Right lobe of liver (tissue), 6 donors: ENCODE results near the gene SCTR. TPM values are rescaled to one million over a fixed set of nuclear protein-coding genes. Genes with fewer than 3 reads are reported as not detected.

ENCODE experiments used
- ATAC-seq, 4 donors: fragments of 200-7000 bp; cut with Tn5 transposase; one replicate each; pipeline ENCODE4 v1.9.1; 2020; ENCODE audit warnings: mild to moderate bottlenecking in 4 of 4, moderate library complexity in 4 of 4
- DNase-seq, 3 donors: peaks; one replicate each; pipeline ENCODE4 v3.0.0-alpha.2; 2020
- H3K27ac ChIP-seq, 3 donors: fragments of 200-600 bp; one replicate each; pipeline ENCODE4 v1.8.0; 2022
- H3K27me3 ChIP-seq, 2 donors: fragments of 200-600 bp; one replicate each; pipeline ENCODE4 v1.8.0; 2022
- H3K36me3 ChIP-seq, 4 donors: fragments of 200-600 bp; sonication (generic) in 1 of 4; one replicate each; pipeline versions ENCODE4 v1.5.1 to v1.8.0; 2017 to 2022; ENCODE audit warnings: control low read depth in 1 of 4
- H3K4me1 ChIP-seq, 4 donors: fragments of 200-600 bp; sonication (generic) in 1 of 4; one replicate each; pipeline versions ENCODE4 v1.5.1 to v1.8.0; 2017 to 2022; ENCODE audit warnings: control low read depth in 1 of 4
- H3K4me3 ChIP-seq, 3 donors: fragments of 200-600 bp; one replicate each; pipeline ENCODE4 v1.8.0; 2022
- H3K9me3 ChIP-seq, 4 donors: fragments of 200-600 bp; sonication (generic) in 1 of 4; one replicate each; pipeline versions ENCODE4 v1.5.1 to v1.8.0; 2017 to 2022; ENCODE audit warnings: control low read depth in 1 of 4
- POLR2A ChIP-seq: fragments of 450-650 bp; IDR thresholded peaks from one replicate; pipeline ENCODE4 v1.6.1; 2017; ENCODE audit warnings: antibody characterized with exemption, mild to moderate bottlenecking
- WGBS: methylation state at CpG from one replicate; pipeline ENCODE4 v1.1.6; 2018; ENCODE audit warnings: low coverage, low lambda C conversion rate; ENCODE audit not compliant: insufficient coverage; ENCODE audit errors: missing lambda C conversion rate; 5-methylcytosine and 5-hydroxymethylcytosine counted together
- intact Hi-C, 2 donors: fragments of 100-400 bp; cut with DNase I; formaldehyde crosslinking; loops; one replicate each; pipeline versions ENCODE4 v1.11.2 to v1.14.1; 2022
- total RNA-seq, 6 experiments: library from RNA; depleted of rRNA in 2 of 6; stranded (reverse); fragments of >200 nt in 2 of 6; fragmentation: NEBNext Ultra II Directional in 3 of 6; extraction: Animal tissue kit (Norgen Biotek cat#: 25700) in 3 of 6; gene quantifications; one replicate each; pipeline versions ENCODE4 v1.1.0 to v1.2.4, GENCODE V29; 2016 to 2023
- TF ChIP-seq, protein P1 (sequence below), 4 donors: fragments of 200-600 bp in 3 of 4; fragments of 450-650 bp in 1 of 4; IDR thresholded peaks; one replicate each; pipeline versions ENCODE4 v1.5.1 to v1.8.0; 2016 to 2022; ENCODE audit warnings: antibody characterized with exemption in 4 of 4, mild to moderate bottlenecking in 2 of 4
- donor health status: DM: no; HTN: yes; CAD: no.
- donor health status: DM: no; HTN: no; CAD: no.
- donor health status: DM: no; HTN: no; CAD: no.
- donor health status: DM: no; HTN: yes; CAD: no.
- donor health status: DM: no; HTN: yes; CAD: no.

SCTR gene
- total RNA-seq, 6 experiments from 2014 or later: 0.12 to 0.38 (median 0.35) TPM; not detected in 2

DNA sequence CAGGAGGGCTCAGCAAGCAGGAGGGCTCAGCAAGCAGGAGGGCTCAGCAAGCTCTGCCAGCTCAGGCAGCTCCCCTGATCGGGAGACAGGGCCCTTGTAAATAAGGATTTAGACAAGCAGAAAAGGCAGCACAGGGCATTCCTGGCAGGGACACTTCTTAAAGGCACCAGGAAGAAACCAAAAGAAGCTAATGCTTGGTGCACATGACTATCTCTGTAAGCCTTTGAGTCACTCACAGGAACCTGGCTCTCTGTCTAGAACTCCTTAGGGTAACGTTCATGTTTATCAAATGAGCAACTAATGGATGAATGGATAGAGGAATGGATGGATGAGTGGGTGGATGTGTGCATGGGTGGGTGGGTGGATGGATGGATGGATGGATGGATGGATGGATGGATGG, 64.2 kb downstream of the SCTR start:
- intact Hi-C loops: no loop called here
- 42% methylated on average over 2 of the region's 2 CpGs for WGBS
- ATAC-seq (no peak), DNase-seq (no peak)
- Histone ChIP-seq H3K4me3 (no peak overlapping the region), H3K27me3 (no peaks in the 10 kb centered on the region), H3K4me1 (no peaks in the 10 kb centered on the region), H3K9me3 (no peaks in the 10 kb centered on the region), H3K36me3 (no peaks in the 10 kb centered on the region), H3K27ac (no peak overlapping the region)
- no peak for TF ChIP-seq POLR2A
- TF ChIP-seq, protein P1, sequence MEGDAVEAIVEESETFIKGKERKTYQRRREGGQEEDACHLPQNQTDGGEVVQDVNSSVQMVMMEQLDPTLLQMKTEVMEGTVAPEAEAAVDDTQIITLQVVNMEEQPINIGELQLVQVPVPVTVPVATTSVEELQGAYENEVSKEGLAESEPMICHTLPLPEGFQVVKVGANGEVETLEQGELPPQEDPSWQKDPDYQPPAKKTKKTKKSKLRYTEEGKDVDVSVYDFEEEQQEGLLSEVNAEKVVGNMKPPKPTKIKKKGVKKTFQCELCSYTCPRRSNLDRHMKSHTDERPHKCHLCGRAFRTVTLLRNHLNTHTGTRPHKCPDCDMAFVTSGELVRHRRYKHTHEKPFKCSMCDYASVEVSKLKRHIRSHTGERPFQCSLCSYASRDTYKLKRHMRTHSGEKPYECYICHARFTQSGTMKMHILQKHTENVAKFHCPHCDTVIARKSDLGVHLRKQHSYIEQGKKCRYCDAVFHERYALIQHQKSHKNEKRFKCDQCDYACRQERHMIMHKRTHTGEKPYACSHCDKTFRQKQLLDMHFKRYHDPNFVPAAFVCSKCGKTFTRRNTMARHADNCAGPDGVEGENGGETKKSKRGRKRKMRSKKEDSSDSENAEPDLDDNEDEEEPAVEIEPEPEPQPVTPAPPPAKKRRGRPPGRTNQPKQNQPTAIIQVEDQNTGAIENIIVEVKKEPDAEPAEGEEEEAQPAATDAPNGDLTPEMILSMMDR (IDR thresholded peaks at IDR 0.05): no peak

DNA sequence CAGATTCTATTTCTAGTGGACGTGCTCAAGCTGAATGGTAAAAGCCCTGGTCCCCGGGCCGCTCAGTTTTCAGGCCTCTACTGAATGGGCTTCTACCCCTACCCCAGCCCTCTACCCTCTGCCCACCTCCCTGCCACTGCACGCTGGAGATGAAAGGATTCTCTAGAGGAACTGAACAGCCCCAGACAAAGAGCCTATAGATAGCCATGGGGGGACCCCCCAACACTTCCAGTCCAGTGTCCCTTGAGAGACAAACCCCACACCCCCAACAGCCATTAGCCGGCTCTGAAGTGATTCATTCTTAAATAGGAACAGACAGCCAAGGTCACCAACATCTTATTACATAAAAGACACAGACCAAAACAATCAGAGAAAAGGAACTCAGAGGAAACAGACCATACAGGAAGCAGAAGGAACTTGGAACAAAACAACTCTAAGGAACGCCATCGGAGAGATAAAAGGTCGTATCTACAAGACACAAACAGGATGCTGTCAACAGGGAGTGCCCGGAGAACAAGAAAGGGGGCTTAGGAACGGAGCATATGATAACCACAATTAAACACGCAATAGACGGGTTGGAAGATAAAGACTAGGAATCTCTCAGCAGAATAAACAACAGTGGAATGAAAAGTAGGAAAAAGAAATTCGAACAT, 69.1 kb downstream of the SCTR start:
- 40% methylated on average over 12 of the region's 13 CpGs for WGBS
- H3K36me3 ChIP-seq: no peaks in the 10 kb centered on the region
- peak; percentile 63 to 86 (median 74) for ATAC-seq

DNA sequence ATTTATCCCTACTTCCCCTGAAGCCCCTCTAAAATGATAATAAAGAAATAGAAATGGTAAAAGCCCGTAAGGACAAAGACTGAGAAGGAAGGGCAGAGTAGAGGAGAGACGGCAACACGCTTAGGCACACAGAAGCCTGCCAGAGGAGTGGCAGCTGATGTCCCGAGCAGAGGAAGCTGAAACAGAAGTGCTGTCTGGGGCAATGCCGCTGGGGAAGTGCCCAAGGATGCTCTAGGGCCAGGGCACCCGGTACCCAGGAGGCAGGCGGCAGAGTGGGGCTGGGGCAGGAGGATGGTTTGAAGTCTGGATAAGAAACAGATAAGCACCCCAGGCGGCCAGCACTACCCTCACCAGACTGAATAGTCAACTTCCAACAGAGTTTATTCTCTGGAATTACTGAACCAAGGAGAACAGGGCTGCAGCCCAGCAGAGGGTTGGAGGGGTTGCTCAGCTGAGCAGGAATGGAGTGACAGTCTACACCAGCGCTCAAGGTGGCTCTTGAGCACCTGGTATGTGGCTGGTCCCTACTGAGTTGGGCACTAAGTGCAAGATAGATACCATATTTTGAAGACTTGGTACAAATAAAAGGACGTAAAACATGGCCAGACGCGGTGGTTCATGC, 70.2 kb downstream of the SCTR start:
- intact Hi-C loops: no loop called here
- ATAC-seq (peak in 1 of 4 donors; percentile 9), DNase-seq (no peak)
- Histone ChIP-seq H3K4me1 (no peaks in the 10 kb centered on the region), H3K4me3 (no peak overlapping the region), H3K27ac (no peak overlapping the region), H3K9me3 (no peaks in the 10 kb centered on the region), H3K36me3 (no peaks in the 10 kb centered on the region), H3K27me3 (no peaks in the 10 kb centered on the region)
- 53% methylated on average over 11 of the region's 12 CpGs for WGBS
- TF ChIP-seq, protein P1 (IDR thresholded peaks at IDR 0.05): no peak
- no peak for TF ChIP-seq POLR2A

More for the DNA sequence above, 69.1 kb downstream of the SCTR start:
- no peak for DNase-seq
- Histone ChIP-seq H3K4me1 (no peaks in the 10 kb centered on the region), H3K9me3 (no peaks in the 10 kb centered on the region), H3K4me3 (no peak overlapping the region), H3K27me3 (no peaks in the 10 kb centered on the region), H3K27ac (no peak overlapping the region)
- intact Hi-C loops: no loop called here
- TF ChIP-seq, protein P1 (IDR thresholded peaks at IDR 0.05): no peak
- no peak for TF ChIP-seq POLR2A

DNA sequence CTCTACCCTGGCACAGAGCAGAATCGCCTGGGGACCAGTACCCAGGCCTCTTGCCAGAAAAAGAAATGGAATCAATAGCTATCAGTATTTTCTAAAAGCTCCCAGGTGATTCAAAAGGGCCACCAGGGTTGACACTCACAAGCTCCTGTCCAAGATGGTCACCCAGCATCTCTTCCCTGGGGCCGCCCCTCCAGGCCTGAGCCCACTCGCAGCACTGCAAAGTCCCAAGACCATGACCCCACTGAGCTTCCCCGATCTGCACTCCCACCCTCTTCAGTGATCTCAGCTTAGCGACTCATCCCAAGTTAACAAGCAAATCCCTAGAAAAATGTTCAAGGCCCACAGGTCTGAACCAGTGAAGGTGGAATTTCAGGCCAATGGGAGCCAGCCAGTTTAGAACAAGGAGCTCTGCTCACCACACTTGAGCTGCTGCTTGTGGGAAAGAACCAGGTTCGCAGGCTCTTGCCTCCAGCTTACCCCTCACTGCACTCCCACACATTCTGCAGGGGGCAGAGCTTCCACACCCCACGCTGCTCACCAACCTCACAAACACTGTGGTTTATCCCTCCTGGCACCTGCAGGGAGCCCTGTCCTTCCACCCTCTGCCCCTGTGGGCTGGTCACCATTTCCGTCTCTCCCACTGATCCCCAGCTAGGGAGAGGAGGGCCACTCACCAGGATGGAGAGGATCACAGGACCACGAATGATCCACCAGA, 72.8 kb downstream of the SCTR start:
- intact Hi-C loops: no loop called here
- Histone ChIP-seq H3K9me3 (no peaks in the 10 kb centered on the region), H3K4me3 (no peak overlapping the region), H3K27me3 (no peaks in the 10 kb centered on the region), H3K4me1 (no peaks in the 10 kb centered on the region), H3K36me3 (no peaks in the 10 kb centered on the region), H3K27ac (no peak overlapping the region)
- ATAC-seq (no peak), DNase-seq (no peak)
- WGBS: 78% methylated on average over 5 of the region's 9 CpGs
- TF ChIP-seq, protein P1 (IDR thresholded peaks at IDR 0.05): no peak
- no peak for TF ChIP-seq POLR2A
